ENCODE results near the gene SPINT1.

The SPINT1 gene

DNA sequence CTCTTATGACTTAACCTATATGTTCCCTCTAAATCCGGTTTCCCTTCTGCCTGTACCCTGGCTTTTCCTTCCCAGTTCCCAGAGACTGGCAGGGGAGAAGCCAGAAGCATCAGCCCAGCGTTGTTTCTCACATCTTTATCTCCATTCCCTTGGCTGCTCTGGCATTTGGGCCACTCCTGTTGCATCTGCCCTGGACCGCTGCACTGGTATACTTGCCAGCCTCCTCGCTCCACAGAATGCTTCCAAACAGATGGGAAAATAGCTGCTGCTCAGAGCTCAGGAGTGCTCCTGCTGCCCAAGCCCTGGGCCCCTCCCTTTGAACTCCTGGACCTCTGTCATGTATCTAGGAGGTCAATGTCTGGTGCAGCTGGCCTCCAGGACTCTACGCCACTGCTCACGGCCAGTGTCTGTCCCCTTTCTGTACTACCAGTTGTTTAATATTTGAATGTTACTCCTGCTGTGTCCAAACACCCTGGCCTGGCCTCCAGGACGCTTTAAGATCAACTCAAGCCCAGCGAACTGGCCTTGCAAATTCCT lies 6.8 kb downstream of the SPINT1 start:
- POLR2A ChIA-PET: no interaction called here
- Histone ChIP-seq H3K27me3 (replicated peaks in 2 of 5; ENCODE audit: control insufficient read depth in 4 of 5, insufficient read depth in 5 of 5, low read length in 4 of 5) (no peaks in the 10 kb centered on the region), H3K9me3 (ENCODE audit: control extremely low read depth in 1 of 5, control insufficient read depth in 4 of 5, insufficient read depth in 2 of 5, low read depth in 1 of 5, low read length in 4 of 5) (no peaks in the 10 kb centered on the region), H3K27ac (ENCODE audit: insufficient read depth in 1 of 2, low read depth in 1 of 2, low read length in 2 of 2, poor library complexity in 1 of 2, severe bottlenecking in 2 of 2) (no peak overlapping the region), H3K36me3 (ENCODE audit: control insufficient read depth in 4 of 4, insufficient read depth in 4 of 4, low read length in 3 of 4) (peaks cover 3 to 31% (median 14%) of the 10 kb centered on the region in 4 experiments), H3K4me3 (ENCODE audit: control insufficient read depth in 1 of 7, extremely low read depth in 1 of 7, insufficient read depth in 4 of 7, low read depth in 2 of 7, low read length in 6 of 7) (no peak overlapping the region), H3K4me1 (ENCODE audit: control extremely low read depth in 1 of 4, control insufficient read depth in 4 of 4, insufficient read depth in 4 of 4, low read length in 3 of 4) (peaks cover 7 to 27% (median 26%) of the 10 kb centered on the region in 4 experiments)
- 100% methylated on average over 7 of the region's 8 CpGs for WGBS (ENCODE audit: insufficient coverage)
- DNase-seq: no peak
- CTCF ChIA-PET: interaction anchor here (1.1 to 2.1 kb wide), 3 partner anchors 9 to 56 kb away, joined by 4 to 14 read pairs (median 5); partner anchors contain the start of gene VPS18

DNA sequence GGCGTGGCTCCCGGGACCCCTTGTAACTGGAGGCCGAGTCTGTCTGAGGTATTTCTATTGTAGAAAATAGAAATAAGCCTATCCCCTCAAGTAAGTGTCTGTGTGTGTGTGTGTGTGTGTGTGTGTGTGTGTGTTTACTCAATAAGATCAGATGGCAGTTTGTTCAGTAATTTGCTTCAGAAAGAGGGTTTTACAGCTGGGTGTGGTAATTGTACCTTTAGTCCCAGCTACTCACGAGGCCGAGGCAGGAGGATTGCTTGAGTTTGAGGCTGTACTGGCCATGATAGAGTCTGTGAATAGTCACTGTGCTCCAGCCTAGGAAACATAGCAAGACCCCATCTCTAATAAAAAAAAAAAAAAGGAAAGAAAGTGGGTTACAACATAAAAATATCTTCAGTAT lies 8.7 kb downstream of the SPINT1 start:
- ChIA-PET POLR2A (no interaction called here), CTCF (interaction anchor here (1.2 kb wide), 3 partner anchors 8 to 41 kb away, joined by 3 to 4 read pairs (median 3); partner anchors contain the start of genes SPINT1 and VPS18)
- WGBS (ENCODE audit: insufficient coverage): 90% methylated on average over 3 of the region's 5 CpGs
- Histone ChIP-seq H3K27me3 (replicated peaks in 2 of 5; ENCODE audit: control insufficient read depth in 4 of 5, insufficient read depth in 5 of 5, low read length in 4 of 5) (no peaks in the 10 kb centered on the region), H3K4me3 (ENCODE audit: control insufficient read depth in 1 of 7, extremely low read depth in 1 of 7, insufficient read depth in 4 of 7, low read depth in 2 of 7, low read length in 6 of 7) (no peak overlapping the region), H3K4me1 (ENCODE audit: control extremely low read depth in 1 of 4, control insufficient read depth in 4 of 4, insufficient read depth in 4 of 4, low read length in 3 of 4) (peaks cover 0 to 8% (median 7%) of the 10 kb centered on the region in 4 experiments), H3K36me3 (ENCODE audit: control insufficient read depth in 4 of 4, insufficient read depth in 4 of 4, low read length in 3 of 4) (peaks cover 6 to 48% (median 19%) of the 10 kb centered on the region in 4 experiments), H3K9me3 (ENCODE audit: control extremely low read depth in 1 of 5, control insufficient read depth in 4 of 5, insufficient read depth in 2 of 5, low read depth in 1 of 5, low read length in 4 of 5) (no peaks in the 10 kb centered on the region), H3K27ac (ENCODE audit: insufficient read depth in 1 of 2, low read depth in 1 of 2, low read length in 2 of 2, poor library complexity in 1 of 2, severe bottlenecking in 2 of 2) (no peak overlapping the region)
- no peak for DNase-seq

DNA sequence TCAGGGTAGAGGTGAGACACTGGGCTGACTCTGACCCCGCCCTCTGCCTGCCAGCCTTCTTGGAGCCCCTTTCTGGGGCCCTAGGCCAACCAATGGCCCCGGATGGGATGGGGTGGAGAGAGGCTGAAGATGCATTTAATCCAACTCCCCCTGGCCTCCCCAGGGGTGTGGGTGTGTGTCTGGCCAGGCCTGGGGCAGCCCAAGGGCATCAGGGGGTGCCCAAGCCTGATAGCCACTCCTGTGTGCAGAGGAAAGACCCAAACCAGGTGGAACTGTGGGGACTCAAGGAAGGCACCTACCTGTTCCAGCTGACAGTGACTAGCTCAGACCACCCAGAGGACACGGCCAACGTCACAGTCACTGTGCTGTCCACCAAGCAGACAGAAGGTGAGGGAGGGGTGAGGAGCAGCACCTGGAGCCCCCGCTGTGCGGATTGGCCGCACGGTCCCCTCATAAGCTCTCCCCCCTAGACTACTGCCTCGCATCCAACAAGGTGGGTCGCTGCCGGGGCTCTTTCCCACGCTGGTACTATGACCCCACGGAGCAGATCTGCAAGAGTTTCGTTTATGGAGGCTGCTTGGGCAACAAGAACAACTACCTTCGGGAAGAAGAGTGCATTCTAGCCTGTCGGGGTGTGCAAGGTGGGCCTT lies 9.5 kb downstream of the SPINT1 start:
- no peak for DNase-seq
- Histone ChIP-seq H3K4me1 (ENCODE audit: control extremely low read depth in 1 of 4, control insufficient read depth in 4 of 4, insufficient read depth in 4 of 4, low read length in 3 of 4) (peaks cover 0 to 3% (median 0%) of the 10 kb centered on the region in 4 experiments), H3K27ac (ENCODE audit: insufficient read depth in 1 of 2, low read depth in 1 of 2, low read length in 2 of 2, poor library complexity in 1 of 2, severe bottlenecking in 2 of 2) (no peak overlapping the region), H3K27me3 (replicated peaks in 2 of 5; ENCODE audit: control insufficient read depth in 4 of 5, insufficient read depth in 5 of 5, low read length in 4 of 5) (no peaks in the 10 kb centered on the region), H3K9me3 (ENCODE audit: control extremely low read depth in 1 of 5, control insufficient read depth in 4 of 5, insufficient read depth in 2 of 5, low read depth in 1 of 5, low read length in 4 of 5) (no peaks in the 10 kb centered on the region), H3K4me3 (ENCODE audit: control insufficient read depth in 1 of 7, extremely low read depth in 1 of 7, insufficient read depth in 4 of 7, low read depth in 2 of 7, low read length in 6 of 7) (no peak overlapping the region), H3K36me3 (ENCODE audit: control insufficient read depth in 4 of 4, insufficient read depth in 4 of 4, low read length in 3 of 4) (peaks cover 6 to 48% (median 19%) of the 10 kb centered on the region in 4 experiments)
- WGBS (ENCODE audit: insufficient coverage): 92% methylated on average over 12 of the region's 16 CpGs
- POLR2A ChIA-PET: no interaction called here
- CTCF ChIA-PET: interaction anchor here (12.1 kb wide), 1 partner anchor 47 kb away, joined by 231 read pairs; the partner anchor contains the start of gene VPS18

DNA sequence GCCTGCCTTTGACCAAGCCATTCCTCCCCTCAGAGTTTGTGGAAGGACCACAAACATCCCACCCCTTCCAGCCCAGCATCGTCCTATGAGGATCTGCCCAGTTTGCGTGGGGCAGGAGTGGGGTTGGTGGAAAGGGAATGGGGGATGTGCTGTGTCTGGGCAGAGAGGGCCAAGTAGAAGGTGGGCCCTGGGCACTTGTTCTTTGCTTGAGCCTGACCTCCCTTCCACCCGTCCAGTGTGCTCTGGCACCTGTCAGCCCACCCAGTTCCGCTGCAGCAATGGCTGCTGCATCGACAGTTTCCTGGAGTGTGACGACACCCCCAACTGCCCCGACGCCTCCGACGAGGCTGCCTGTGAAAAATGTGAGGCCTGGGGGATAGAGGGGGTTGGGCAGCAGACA lies 10.3 kb downstream of the SPINT1 start:
- no peaks in the 10 kb centered on the region for H3K9me3 ChIP-seq (ENCODE audit: control extremely low read depth in 1 of 5, control insufficient read depth in 4 of 5, insufficient read depth in 2 of 5, low read depth in 1 of 5, low read length in 4 of 5)
- H3K36me3 ChIP-seq (ENCODE audit: control insufficient read depth in 4 of 4, insufficient read depth in 4 of 4, low read length in 3 of 4): peaks cover 6 to 48% (median 18%) of the 10 kb centered on the region in 4 experiments
- no peaks in the 10 kb centered on the region for H3K27me3 ChIP-seq (replicated peaks in 2 of 5; ENCODE audit: control insufficient read depth in 4 of 5, insufficient read depth in 5 of 5, low read length in 4 of 5)
- POLR2A ChIA-PET: no interaction called here
- H3K4me3 ChIP-seq (ENCODE audit: control insufficient read depth in 1 of 7, extremely low read depth in 1 of 7, insufficient read depth in 4 of 7, low read depth in 2 of 7, low read length in 6 of 7): no peak overlapping the region
- no peak overlapping the region for H3K27ac ChIP-seq (ENCODE audit: insufficient read depth in 1 of 2, low read depth in 1 of 2, low read length in 2 of 2, poor library complexity in 1 of 2, severe bottlenecking in 2 of 2)
- CTCF ChIA-PET: interaction anchor here (0.6 to 12.1 kb wide), 3 partner anchors 9 to 703 kb away, joined by 3 to 231 read pairs (median 78); partner anchors contain the start of genes SPINT1 and VPS18
- no peak for DNase-seq
- peaks cover 0 to 3% (median under 1%) of the 10 kb centered on the region in 4 experiments for H3K4me1 ChIP-seq (ENCODE audit: control extremely low read depth in 1 of 4, control insufficient read depth in 4 of 4, insufficient read depth in 4 of 4, low read length in 3 of 4)
- 95% methylated on average over 7 of the region's 10 CpGs for WGBS (ENCODE audit: insufficient coverage)

DNA sequence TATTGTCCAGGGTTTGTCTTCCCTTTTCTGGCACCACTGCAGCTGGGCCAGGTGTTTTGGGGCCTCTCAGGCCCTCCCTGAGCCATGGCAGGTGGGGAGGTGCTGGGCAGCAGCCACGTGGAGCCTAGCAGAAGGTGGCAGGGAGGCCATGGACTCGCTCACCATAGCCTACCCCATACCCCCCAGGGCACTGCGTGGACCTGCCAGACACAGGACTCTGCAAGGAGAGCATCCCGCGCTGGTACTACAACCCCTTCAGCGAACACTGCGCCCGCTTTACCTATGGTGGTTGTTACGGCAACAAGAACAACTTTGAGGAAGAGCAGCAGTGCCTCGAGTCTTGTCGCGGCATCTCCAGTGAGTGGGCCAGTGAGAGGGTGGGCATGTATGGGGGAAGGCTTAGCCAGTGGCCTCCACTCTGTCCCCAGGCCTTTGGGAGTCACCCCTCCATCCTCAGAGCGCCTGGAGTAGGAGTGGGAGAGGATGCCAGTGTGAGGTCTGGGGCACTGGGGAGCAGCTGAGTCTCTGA lies 11.9 kb downstream of the SPINT1 start:
- Histone ChIP-seq H3K4me3 (ENCODE audit: control insufficient read depth in 1 of 7, extremely low read depth in 1 of 7, insufficient read depth in 4 of 7, low read depth in 2 of 7, low read length in 6 of 7) (no peak overlapping the region), H3K27ac (ENCODE audit: insufficient read depth in 1 of 2, low read depth in 1 of 2, low read length in 2 of 2, poor library complexity in 1 of 2, severe bottlenecking in 2 of 2) (no peak overlapping the region), H3K27me3 (replicated peaks in 2 of 5; ENCODE audit: control insufficient read depth in 4 of 5, insufficient read depth in 5 of 5, low read length in 4 of 5) (no peaks in the 10 kb centered on the region), H3K36me3 (ENCODE audit: control insufficient read depth in 4 of 4, insufficient read depth in 4 of 4, low read length in 3 of 4) (peaks cover 6 to 43% (median 16%) of the 10 kb centered on the region in 4 experiments), H3K9me3 (ENCODE audit: control extremely low read depth in 1 of 5, control insufficient read depth in 4 of 5, insufficient read depth in 2 of 5, low read depth in 1 of 5, low read length in 4 of 5) (no peaks in the 10 kb centered on the region), H3K4me1 (ENCODE audit: control extremely low read depth in 1 of 4, control insufficient read depth in 4 of 4, insufficient read depth in 4 of 4, low read length in 3 of 4) (peaks cover 0 to 4% (median 3%) of the 10 kb centered on the region in 4 experiments)
- CTCF ChIA-PET: interaction anchor here (1.0 to 12.1 kb wide), 4 partner anchors 9 to 45 kb away, joined by 4 to 231 read pairs (median 42); partner anchors contain the start of genes SPINT1 and VPS18
- POLR2A ChIA-PET: no interaction called here
- no peak for DNase-seq
- WGBS (ENCODE audit: insufficient coverage): 69% methylated on average over 4 of the region's 13 CpGs

DNA sequence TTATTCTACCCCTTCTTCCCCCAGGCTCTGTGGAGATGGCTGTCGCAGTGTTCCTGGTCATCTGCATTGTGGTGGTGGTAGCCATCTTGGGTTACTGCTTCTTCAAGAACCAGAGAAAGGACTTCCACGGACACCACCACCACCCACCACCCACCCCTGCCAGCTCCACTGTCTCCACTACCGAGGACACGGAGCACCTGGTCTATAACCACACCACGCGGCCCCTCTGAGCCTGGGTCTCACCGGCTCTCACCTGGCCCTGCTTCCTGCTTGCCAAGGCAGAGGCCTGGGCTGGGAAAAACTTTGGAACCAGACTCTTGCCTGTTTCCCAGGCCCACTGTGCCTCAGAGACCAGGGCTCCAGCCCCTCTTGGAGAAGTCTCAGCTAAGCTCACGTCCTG lies 12.9 kb downstream of the SPINT1 start:
- POLR2A ChIA-PET: interaction anchor here (2.7 kb wide), 1 partner anchor 37 kb away, joined by 9 read pairs; the partner anchor contains the start of gene VPS18
- Histone ChIP-seq H3K27me3 (replicated peaks in 2 of 5; ENCODE audit: control insufficient read depth in 4 of 5, insufficient read depth in 5 of 5, low read length in 4 of 5) (no peaks in the 10 kb centered on the region), H3K9me3 (ENCODE audit: control extremely low read depth in 1 of 5, control insufficient read depth in 4 of 5, insufficient read depth in 2 of 5, low read depth in 1 of 5, low read length in 4 of 5) (no peaks in the 10 kb centered on the region), H3K27ac (ENCODE audit: insufficient read depth in 1 of 2, low read depth in 1 of 2, low read length in 2 of 2, poor library complexity in 1 of 2, severe bottlenecking in 2 of 2) (no peak overlapping the region), H3K4me1 (ENCODE audit: control extremely low read depth in 1 of 4, control insufficient read depth in 4 of 4, insufficient read depth in 4 of 4, low read length in 3 of 4) (peaks cover 0 to 6% (median 4%) of the 10 kb centered on the region in 4 experiments), H3K36me3 (ENCODE audit: control insufficient read depth in 4 of 4, insufficient read depth in 4 of 4, low read length in 3 of 4) (peaks cover 6 to 40% (median 16%) of the 10 kb centered on the region in 4 experiments), H3K4me3 (ENCODE audit: control insufficient read depth in 1 of 7, extremely low read depth in 1 of 7, insufficient read depth in 4 of 7, low read depth in 2 of 7, low read length in 6 of 7) (no peak overlapping the region)
- DNase-seq: no peak
- 87% methylated on average over 3 of the region's 8 CpGs for WGBS (ENCODE audit: insufficient coverage)
- CTCF ChIA-PET: interaction anchor here (1.0 to 12.1 kb wide), 19 partner anchors 7 to 329 kb away, joined by 3 to 231 read pairs (median 6); partner anchors contain the start of genes PPP1R14D, SPINT1 and VPS18
